H1 (cell line): ENCODE measurements around the gene PNISR. TPM values are rescaled to one million over a fixed set of nuclear protein-coding genes. Genes with fewer than 3 reads are reported as not detected.
A peak's percentile ranks its signal among the peaks of the same experiment; 100 is the strongest.

Experiments used
- CTCF ChIA-PET: fragments of 300-600 bp; sonication (Branson Sonifier 250); formaldehyde crosslinking; loops from one replicate; lab custom pipeline; 2021; ENCODE audit not compliant: partially characterized antibody; lab: Charles Lee
- POLR2A ChIA-PET: fragments of 300-600 bp; sonication (Branson Sonifier 250); formaldehyde crosslinking; loops from one replicate; lab custom pipeline; 2021; ENCODE audit warnings: inconsistent platforms; ENCODE audit not compliant: partially characterized antibody; lab: Charles Lee
- DNase-seq, 2 experiments: peaks; one replicate each; pipeline versions ENCODE4 v3.0.0 to v3.0.0-alpha.2; 2010 to 2022; ENCODE audit warnings: low spot score in 2 of 2, low read depth in 1 of 2, mixed read lengths in 1 of 2
- FAIRE-seq: peaks from 2 replicates; lab custom pipeline; 2011; peaks lifted over from hg19 to GRCh38; lab: Jason Lieb, UNC
- H2AFZ ChIP-seq: 2 replicates; pipeline ENCODE4 v1.8.1; 2012; ENCODE audit warnings: low read length, inconsistent platforms
- H2AK5ac ChIP-seq: 2 replicates; pipeline ENCODE4 v1.6.1; 2013; ENCODE audit warnings: low read depth, low read length
- H2BK120ac ChIP-seq: replicated peaks from 2 replicates; pipeline ENCODE3; 2013; ENCODE audit warnings: low read depth, low read length, inconsistent platforms
- H2BK12ac ChIP-seq: 2 replicates; pipeline ENCODE4 v1.6.1; 2013; ENCODE audit warnings: low read depth, low read length
- H2BK15ac ChIP-seq: 2 replicates; pipeline ENCODE4 v1.6.1; 2013; ENCODE audit warnings: low read length
- H2BK20ac ChIP-seq: 2 replicates; pipeline ENCODE4 v1.6.1; 2013; ENCODE audit warnings: low read length
- H2BK5ac ChIP-seq: 2 replicates; pipeline ENCODE4 v1.6.1; 2013; ENCODE audit warnings: low read depth, low read length
- H3K14ac ChIP-seq: 2 replicates; pipeline ENCODE4 v1.6.1; 2013; ENCODE audit warnings: inconsistent platforms; ENCODE audit not compliant: insufficient read length
- H3K18ac ChIP-seq: 2 replicates; pipeline ENCODE4 v1.6.1; 2013; ENCODE audit warnings: low read length; ENCODE audit errors: extremely low read depth
- H3K23ac ChIP-seq: 2 replicates; pipeline ENCODE4 v1.6.1; 2013; ENCODE audit warnings: inconsistent platforms; ENCODE audit not compliant: insufficient read length
- H3K23me2 ChIP-seq: 2 replicates; pipeline ENCODE4 v1.6.1; 2013; ENCODE audit warnings: low read depth, low read length
- H3K27ac ChIP-seq: 2 replicates; pipeline ENCODE4 v1.6.1; 2011; ENCODE audit warnings: low read depth, low read length, inconsistent platforms
- H3K27me3 ChIP-seq, 4 experiments: replicated peaks in 1 of 4; 1 replicate in 1 of 4; 2 replicates in 3 of 4; pipeline versions ENCODE4 v1.6.1 to v1.8.1; 2011 to 2013; ENCODE audit warnings: low read length in 3 of 4, mild to moderate bottlenecking in 3 of 4, inconsistent platforms in 2 of 4, mixed read lengths in 2 of 4, moderate library complexity in 1 of 4; ENCODE audit not compliant: control insufficient read depth in 3 of 4, insufficient read depth in 3 of 4; ENCODE audit errors: extremely low read depth in 1 of 4
- H3K36me3 ChIP-seq, 4 experiments: 2 replicates each; pipeline versions ENCODE4 v1.6.1 to v1.8.1; 2011 to 2013; ENCODE audit warnings: mild to moderate bottlenecking in 4 of 4, low read length in 3 of 4, moderate library complexity in 2 of 4, control low read depth in 1 of 4, inconsistent platforms in 1 of 4; ENCODE audit not compliant: insufficient read depth in 4 of 4, control insufficient read depth in 2 of 4
- H3K4ac ChIP-seq: replicated peaks from 2 replicates; pipeline ENCODE3; 2013; ENCODE audit warnings: low read length, low read depth, mixed read lengths, inconsistent platforms; ENCODE audit not compliant: insufficient read length
- H3K4me1 ChIP-seq, 4 experiments: replicated peaks in 1 of 4; 1 replicate in 1 of 4; 2 replicates in 3 of 4; pipeline versions ENCODE4 v1.6.1 to v1.8.1; 2011 to 2013; ENCODE audit warnings: low read length in 3 of 4, inconsistent platforms in 2 of 4, mixed read lengths in 1 of 4; ENCODE audit not compliant: insufficient read depth in 4 of 4, control insufficient read depth in 3 of 4
- H3K4me2 ChIP-seq, 2 experiments: 2 replicates each; pipeline versions ENCODE4 v1.6.1 to v1.8.1; 2011 to 2013; ENCODE audit warnings: low read depth in 2 of 2, low read length in 2 of 2, control low read depth in 1 of 2, inconsistent platforms in 1 of 2, mild to moderate bottlenecking in 1 of 2; ENCODE audit not compliant: insufficient read depth in 1 of 2
- H3K4me3 ChIP-seq, 4 experiments: fragments of 200-600, 300-600 bp in 1 of 4; sonication (generic), shearing (Covaris generic), sonication (Bioruptor Twin) in 1 of 4; 2 replicates each; pipeline versions ENCODE4 v1.5.1 to v1.8.1; 2011 to 2016; ENCODE audit warnings: low read length in 4 of 4, low read depth in 3 of 4, control low read depth in 2 of 4, inconsistent platforms in 2 of 4, mild to moderate bottlenecking in 2 of 4, mixed read lengths in 1 of 4, moderate library complexity in 1 of 4; ENCODE audit not compliant: insufficient read depth in 2 of 4; ENCODE audit errors: extremely low read depth in 1 of 4
- H3K56ac ChIP-seq: replicated peaks from 2 replicates; pipeline ENCODE3; 2013; ENCODE audit warnings: low read depth, mild to moderate bottlenecking, mixed read lengths, low read length, inconsistent platforms; ENCODE audit not compliant: insufficient read length
- H3K79me1 ChIP-seq: 2 replicates; pipeline ENCODE4 v1.6.1; 2013; ENCODE audit warnings: low read depth, low read length, control low read depth
- H3K79me2 ChIP-seq, 2 experiments: 2 replicates each; pipeline versions ENCODE4 v1.6.1 to v1.8.1; 2012 to 2013; ENCODE audit warnings: low read length in 2 of 2, mild to moderate bottlenecking in 2 of 2, inconsistent platforms in 1 of 2; ENCODE audit not compliant: insufficient read depth in 2 of 2, control insufficient read depth in 1 of 2
- H3K9ac ChIP-seq, 4 experiments: replicated peaks in 1 of 4; 1 replicate in 1 of 4; 2 replicates in 3 of 4; pipeline versions ENCODE4 v1.6.1 to v1.8.1; 2011 to 2013; ENCODE audit warnings: low read depth in 3 of 4, low read length in 3 of 4, control low read depth in 2 of 4, mild to moderate bottlenecking in 2 of 4, moderate library complexity in 2 of 4, inconsistent platforms in 1 of 4; ENCODE audit errors: extremely low read depth in 1 of 4
- H3K9me3 ChIP-seq, 2 experiments: 2 replicates each; pipeline versions ENCODE4 v1.6.1 to v1.8.1; 2012 to 2013; ENCODE audit warnings: mild to moderate bottlenecking in 2 of 2, moderate library complexity in 2 of 2, control low read depth in 1 of 2, inconsistent platforms in 1 of 2, low read depth in 1 of 2, low read length in 1 of 2, mixed read lengths in 1 of 2; ENCODE audit not compliant: insufficient read depth in 2 of 2
- H4K20me1 ChIP-seq, 2 experiments: replicated peaks in 1 of 2; 2 replicates each; pipeline versions ENCODE3 to v1.8.1; 2011 to 2013; ENCODE audit warnings: inconsistent platforms in 2 of 2, low read length in 2 of 2, mild to moderate bottlenecking in 1 of 2; ENCODE audit not compliant: insufficient read depth in 2 of 2, control insufficient read depth in 1 of 2
- H4K5ac ChIP-seq: 2 replicates; pipeline ENCODE4 v1.6.1; 2013; ENCODE audit warnings: low read length, low read depth, mixed read lengths, inconsistent platforms; ENCODE audit not compliant: insufficient read length
- H4K8ac ChIP-seq: 2 replicates; pipeline ENCODE4 v1.8.0; 2013; ENCODE audit warnings: mild to moderate bottlenecking, moderate library complexity, low read length, inconsistent platforms; ENCODE audit not compliant: insufficient read depth; ENCODE audit errors: extremely low read depth
- H4K91ac ChIP-seq: replicated peaks from 2 replicates; pipeline ENCODE3; 2013; ENCODE audit warnings: low read length, mixed read lengths, inconsistent platforms; ENCODE audit not compliant: insufficient read length
- CTCF ChIP-seq, 3 experiments: IDR thresholded peaks; 1 replicate in 2 of 3; 2 replicates in 1 of 3; pipeline versions ENCODE4 v1.5.1 to v1.6.1; 2011; ENCODE audit warnings: low read length in 3 of 3, mild to moderate bottlenecking in 3 of 3, inconsistent platforms in 2 of 3, low read depth in 1 of 3, moderate library complexity in 1 of 3; ENCODE audit not compliant: insufficient read depth in 1 of 3; ENCODE audit errors: control extremely low read depth in 1 of 3
- EGR1 ChIP-seq: IDR thresholded peaks from 2 replicates; pipeline ENCODE4 v1.6.1; 2011; ENCODE audit warnings: low read depth, low read length, borderline replicate concordance
- HDAC6 ChIP-seq: IDR thresholded peaks from one replicate; pipeline ENCODE4 v1.7.1; 2012; ENCODE audit warnings: low read depth, mild to moderate bottlenecking, inconsistent platforms, low read length, moderate library complexity
- NRF1 ChIP-seq: IDR thresholded peaks from 2 replicates; pipeline ENCODE4 v1.6.1; 2011; ENCODE audit warnings: mild to moderate bottlenecking, low read depth, low read length, improper control_type of control experiment
- POLR2A ChIP-seq, 2 experiments: IDR thresholded peaks; 1 replicate in 1 of 2; 2 replicates in 1 of 2; pipeline ENCODE4 v1.6.1; 2011; ENCODE audit warnings: low read depth in 2 of 2, low read length in 2 of 2, mild to moderate bottlenecking in 2 of 2; ENCODE audit errors: control extremely low read depth in 1 of 2
- RFX5 ChIP-seq: IDR thresholded peaks from 2 replicates; pipeline ENCODE4 v1.6.1; 2011; ENCODE audit warnings: low read depth, low read length, improper control_type of control experiment, borderline replicate concordance
- SP1 ChIP-seq: IDR thresholded peaks from 2 replicates; pipeline ENCODE4 v1.6.1; 2011; ENCODE audit warnings: low read depth, low read length
- SP2 ChIP-seq: IDR thresholded peaks from 2 replicates; pipeline ENCODE4 v1.6.1; 2012; ENCODE audit warnings: mild to moderate bottlenecking, low read length, inconsistent platforms
- TAF1 ChIP-seq: IDR thresholded peaks from 2 replicates; pipeline ENCODE4 v1.6.1; 2011; ENCODE audit warnings: mild to moderate bottlenecking, low read depth, low read length
- YY1 ChIP-seq: IDR thresholded peaks from 2 replicates; pipeline ENCODE4 v1.6.1; 2011; ENCODE audit warnings: low read depth, mild to moderate bottlenecking, low read length
- WGBS, 2 experiments: shearing (Covaris generic) in 1 of 2; methylation state at CpG; one replicate each; pipeline versions ENCODE4 v1.1.6 to v1.1.7; 2013 to 2015; ENCODE audit warnings: low lambda C conversion rate in 2 of 2, mixed read lengths in 2 of 2, inconsistent platforms in 1 of 2, low coverage in 1 of 2, missing lambda C conversion rate in 1 of 2; ENCODE audit not compliant: insufficient replicate concordance in 2 of 2, insufficient coverage in 1 of 2, insufficient read length in 1 of 2; ENCODE audit errors: extremely low coverage in 1 of 2, missing lambda C conversion rate in 1 of 2; 5-methylcytosine and 5-hydroxymethylcytosine counted together
- polyA plus RNA-seq, 7 experiments: library from polyadenylated mRNA; depleted of rRNA in 3 of 7; stranded (reverse) in 5 of 7; unstranded in 2 of 7; fragments of >200 nt in 5 of 7; fragments of 200-250 nt in 2 of 7; gene quantifications; 1 replicate in 5 of 7; 2 replicates in 1 of 7; 4 replicates in 1 of 7; pipeline versions ENCODE4 v1.2.1 to v1.2.3, GENCODE V29; 2011 to 2013; ENCODE audit warnings: missing spikeins in 2 of 7, mixed read lengths in 2 of 7
- total RNA-seq: library from RNA; stranded (reverse); fragmentation: NEBNext Ultra II Directional; extraction: Animal tissue kit (Norgen Biotek cat#: 25700); gene quantifications from 2 replicates; pipeline ENCODE4 v1.2.1, GENCODE V29; 2021

Gene PNISR
- total and polyA plus RNA-seq, 2 of the 8 experiments (the other 6 are each of a cell fraction or from before 2014, with no cell fraction given), result 41.1 to 134 TPM

- peak within 1 kb of the TSS; percentile 76 to 83 for H3K4me2 ChIP-seq
- peaks cover 0 to 13% (median 1%) of the 10 kb centered on the region in 4 experiments; a peak in 2 of 8 replicates for H3K36me3 ChIP-seq
- H3K9me3 ChIP-seq, result no peaks in the 10 kb centered on the region
- H3K23me2 ChIP-seq, result no peaks in the 10 kb centered on the region
- H3K27me3 ChIP-seq, result no peaks in the 10 kb centered on the region
- no peaks in the 10 kb centered on the region for H4K20me1 ChIP-seq
- no peak within 1 kb of the TSS for H3K23ac ChIP-seq
- H3K18ac ChIP-seq, result peak within 1 kb of the TSS; percentile 82
- no peaks in the 10 kb centered on the region for H3K79me2 ChIP-seq
- peak within 1 kb of the TSS; percentile 83 for H3K27ac ChIP-seq
- peak within 1 kb of the TSS; percentile 80 to 95 (median 90) for H3K9ac ChIP-seq
- no peak within 1 kb of the TSS for H2BK20ac ChIP-seq
- H3K4me1 ChIP-seq, result no peaks in the 10 kb centered on the region
- H2BK12ac ChIP-seq, result no peak within 1 kb of the TSS
- peak within 1 kb of the TSS; percentile 77 to 86 (median 82) for H3K4me3 ChIP-seq
- 19% methylated on average over 49 of the region's 56 CpGs; no CpG with 5 or more reads in 1 of the 2 experiments for WGBS, 2 experiments
- no peak within 1 kb of the TSS for H4K91ac ChIP-seq
- H3K4ac ChIP-seq, result peak within 1 kb of the TSS; percentile 48
- peak within 1 kb of the TSS; percentile 54 for H2AFZ ChIP-seq
- peak within 1 kb of the TSS; percentile 91 for H2BK5ac ChIP-seq
- FAIRE-seq (peak; percentile 90), DNase-seq (peak; percentile 63 to 94)
- H2AK5ac ChIP-seq, result no peak within 1 kb of the TSS
- ChIA-PET POLR2A (interaction anchor here (0.6 to 5.4 kb wide), 38 partner anchors 9 to 1434 kb away, joined by 3 to 79 read pairs (median 4); partner anchors contain the start of genes CCNC, FAXC and PNISR), CTCF (interaction anchor here (0.9 to 6.2 kb wide), 10 partner anchors 10 to 113 kb away, joined by 3 to 65 read pairs (median 6); no protein-coding TSS in a partner anchor)
- H3K14ac ChIP-seq, result no peak within 1 kb of the TSS
- no peak within 1 kb of the TSS for H2BK120ac ChIP-seq
- H4K5ac ChIP-seq, result peak within 1 kb of the TSS; percentile 75
- peak within 1 kb of the TSS; percentile 98 for H4K8ac ChIP-seq
- peak within 1 kb of the TSS; percentile 27 for H3K56ac ChIP-seq
- H2BK15ac ChIP-seq, result no peak within 1 kb of the TSS
- H3K79me1 ChIP-seq, result no peaks in the 10 kb centered on the region
- TF ChIP-seq SP1 (0 out of 2 replicates have a peak, but pooled peaks have one; percentile 32), NRF1 (peak; percentile 94), YY1 (0 out of 2 replicates have a peak, but pooled peaks have one; percentile 13), POLR2A (IDR thresholded peaks at IDR 0.05; ENCODE audit: control extremely low read depth in 1 of 2, low read depth in 2 of 2, low read length in 2 of 2) (peak; percentile 81 to 96), TAF1 (peak; percentile 96), SP2 (no peak), CTCF (IDR thresholded peaks at IDR 0.05; ENCODE audit: control extremely low read depth in 1 of 3, insufficient read depth in 1 of 3, low read depth in 1 of 3, low read length in 3 of 3) (no peak), RFX5 (no peak), EGR1 (no peak), HDAC6 (no peak)
These were observed 31.2 kb downstream of the PNISR start, which contains the start of gene COQ3 for GRCh38 chr6:99393698-99394531. COQ3 (minus strand) TSS chr6:99394195; CDS start chr6:99394179, 16 bp downstream.
